ENCODE results near the gene CCDC137. TPM values are rescaled to one million over a fixed set of nuclear protein-coding genes. Genes with fewer than 3 reads are reported as not detected.
"Not testable (repeated sequence)": the region's sequence is repeated elsewhere in the genome, so short reads cannot be mapped to it uniquely, and the experiment has no call there.

Gene CCDC137
- 10 to 100 TPM; 10.8 to 49.2 (median 12.6) TPM for total RNA-seq

GRCh38 chr17:81666342-81667191, at the start of gene CCDC137, which contains the start of gene OXLD1:
TSS of gene CCDC137 (plus strand) at chr17:81666737. CDS start at chr17:81666767, 30 bp downstream.
TSS of gene OXLD1 (minus strand) at chr17:81666605. CDS start at chr17:81666577, 28 bp downstream.
- ATAC-seq (ENCODE audit: low FRiP score in 2 of 2) (peak; percentile 97 to 99), DNase-seq (peak; percentile 97 to 100)
- no peaks in the 10 kb centered on the region for H3K9me3 ChIP-seq
- no peaks in the 10 kb centered on the region for H3K27me3 ChIP-seq
- 1% methylated on average over 35 to 54 of the region's 96 CpGs for WGBS, 2 donors
- peaks cover 18 to 33% (median 20%) of the 10 kb centered on the region in 4 donors for H3K4me1 ChIP-seq
- H3K4me3 ChIP-seq = peak within 1 kb of the TSS; percentile 80 to 99 (median 90)
- H3K36me3 ChIP-seq = peaks cover 0 to 39% (median 24%) of the 10 kb centered on the region in 4 donors
- TF ChIP-seq POLR2A (IDR thresholded peaks at IDR 0.05) (peak in 3 of 4 donors; percentile 81 to 96 (median 83)), POLR2AphosphoS5 (IDR thresholded peaks at IDR 0.05) (peak; percentile 95 to 98), EP300 (IDR thresholded peaks at IDR 0.05) (no peak), CTCF (IDR thresholded peaks at IDR 0.05) (peak in 1 of 6 experiments; percentile 9)
- peak within 1 kb of the TSS; percentile 91 to 95 (median 93) for H3K27ac ChIP-seq

GRCh38 chr17:81616877-81617276, 49.7 kb upstream of the CCDC137 start:
- H3K9me3 ChIP-seq = no peaks in the 10 kb centered on the region
- no peaks in the 10 kb centered on the region for H3K27me3 ChIP-seq
- H3K36me3 ChIP-seq = peaks cover 15 to 73% (median 54%) of the 10 kb centered on the region in 4 donors
- peaks cover 0 to 8% (median 3%) of the 10 kb centered on the region in 4 donors for H3K4me1 ChIP-seq
- TF ChIP-seq EP300 (IDR thresholded peaks at IDR 0.05) (no peak), POLR2A (IDR thresholded peaks at IDR 0.05) (no peak), POLR2AphosphoS5 (IDR thresholded peaks at IDR 0.05) (no peak), CTCF (IDR thresholded peaks at IDR 0.05) (no peak)
- H3K27ac ChIP-seq = no peak overlapping the region
- DNase-seq = no peak
- no peak overlapping the region for H3K4me3 ChIP-seq
- 42 to 82% methylated on average over 7 of the region's 7 CpGs for WGBS, 2 donors
- ATAC-seq (ENCODE audit: low FRiP score in 2 of 2) = no peak

- H3K4me1 ChIP-seq; H3K27ac ChIP-seq; H3K27me3 ChIP-seq; H3K9me3 ChIP-seq; ATAC-seq (ENCODE audit: low FRiP score in 2 of 2); H3K4me3 ChIP-seq: not testable (repeated sequence)
- peak in 1 of 2 donors; percentile 79 for DNase-seq
- 60 to 97% methylated on average over 1 to 19 of the region's 36 CpGs for WGBS, 2 donors
- peaks cover 18 to 73% (median 55%) of the 10 kb centered on the region in 4 donors for H3K36me3 ChIP-seq
These were observed 48.2 kb upstream of the CCDC137 start for GRCh38 chr17:81618307-81618706.

GRCh38 chr17:81621494-81622130, 44.9 kb upstream of the CCDC137 start:
- no peak overlapping the region for H3K4me3 ChIP-seq
- ATAC-seq (ENCODE audit: low FRiP score in 2 of 2) (no peak), DNase-seq (no peak)
- TF ChIP-seq CTCF (IDR thresholded peaks at IDR 0.05) = no peak
- TF ChIP-seq POLR2AphosphoS5 (IDR thresholded peaks at IDR 0.05) = peak in 1 of 2 donors; percentile 44
- no peaks in the 10 kb centered on the region for H3K9me3 ChIP-seq
- H3K36me3 ChIP-seq = peaks cover 34 to 84% (median 76%) of the 10 kb centered on the region in 4 donors
- WGBS, 2 donors = 79 to 81% methylated on average over 10 to 11 of the region's 11 CpGs
- H3K4me1 ChIP-seq = peaks cover 0 to 5% (median 0%) of the 10 kb centered on the region in 4 donors
- peak overlapping the region in 2 of 4 donors; percentile 16 to 48 for H3K27ac ChIP-seq
- no peaks in the 10 kb centered on the region for H3K27me3 ChIP-seq

GRCh38 chr17:81630274-81630673, 36.3 kb upstream of the CCDC137 start:
- DNase-seq = no peak
- H3K36me3 ChIP-seq = peaks cover 28 to 51% (median 45%) of the 10 kb centered on the region in 4 donors

More at GRCh38 chr17:81630274-81630673, 36.3 kb upstream of the CCDC137 start:
- Histone ChIP-seq H3K9me3 (no peaks in the 10 kb centered on the region), H3K4me1 (peaks cover 14 to 22% (median 18%) of the 10 kb centered on the region in 4 donors), H3K4me3 (no peak overlapping the region), H3K27ac (no peak overlapping the region), H3K27me3 (no peaks in the 10 kb centered on the region)
- no peak for ATAC-seq (ENCODE audit: low FRiP score in 2 of 2)
- 90 to 91% methylated on average over 8 of the region's 8 CpGs for WGBS, 2 donors
- TF ChIP-seq EP300 (IDR thresholded peaks at IDR 0.05) = no peak
- TF ChIP-seq CTCF (IDR thresholded peaks at IDR 0.05) = no peak
- TF ChIP-seq POLR2A (IDR thresholded peaks at IDR 0.05) = no peak
- TF ChIP-seq POLR2AphosphoS5 (IDR thresholded peaks at IDR 0.05) = no peak
